Osteocyte (in vitro differentiated cells): ENCODE results near the gene ARHGAP24. TPM values are rescaled to one million over a fixed set of nuclear protein-coding genes. Genes with fewer than 3 reads are reported as not detected.

Experiments
- DNase-seq: peaks from one replicate; pipeline ENCODE4 v3.0.0; 2021; ENCODE audit warnings: mixed read lengths; ENCODE audit not compliant: unreplicated experiment; ENCODE audit errors: extremely low spot score
- H3K27ac Mint-ChIP-seq: one replicate; pipeline ENCODE4 v1.8.0; 2021; ENCODE audit warnings: mild to moderate bottlenecking, mixed read lengths; ENCODE audit not compliant: unreplicated experiment
- H3K27me3 Mint-ChIP-seq: one replicate; pipeline ENCODE4 v1.8.0; 2021; ENCODE audit warnings: mixed read lengths; ENCODE audit not compliant: unreplicated experiment
- H3K36me3 Mint-ChIP-seq: one replicate; pipeline ENCODE4 v1.8.0; 2021; ENCODE audit warnings: mixed read lengths; ENCODE audit not compliant: unreplicated experiment
- H3K4me1 Mint-ChIP-seq: one replicate; pipeline ENCODE4 v1.8.0; 2021; ENCODE audit warnings: mixed read lengths; ENCODE audit not compliant: unreplicated experiment
- H3K4me3 Mint-ChIP-seq: one replicate; pipeline ENCODE4 v1.8.0; 2021; ENCODE audit warnings: mild to moderate bottlenecking, moderate library complexity, mixed read lengths; ENCODE audit not compliant: unreplicated experiment
- H3K9me3 Mint-ChIP-seq: one replicate; pipeline ENCODE4 v1.8.0; 2021; ENCODE audit warnings: mixed read lengths; ENCODE audit not compliant: unreplicated experiment
- total RNA-seq: library from RNA; stranded (reverse); gene quantifications from 2 replicates; pipeline ENCODE4 v1.2.1, GENCODE V29; 2021
- TF ChIP-seq, protein P1 (sequence below): fragments of 200-600 bp; sonication (generic); IDR thresholded peaks from 2 replicates; pipeline ENCODE4 v1.5.0; 2021; ENCODE audit warnings: antibody characterized with exemption, mild to moderate bottlenecking, moderate library complexity

Gene ARHGAP24
- total RNA-seq, 1 donor from 2014 or later, result 29.3 TPM

DNA sequence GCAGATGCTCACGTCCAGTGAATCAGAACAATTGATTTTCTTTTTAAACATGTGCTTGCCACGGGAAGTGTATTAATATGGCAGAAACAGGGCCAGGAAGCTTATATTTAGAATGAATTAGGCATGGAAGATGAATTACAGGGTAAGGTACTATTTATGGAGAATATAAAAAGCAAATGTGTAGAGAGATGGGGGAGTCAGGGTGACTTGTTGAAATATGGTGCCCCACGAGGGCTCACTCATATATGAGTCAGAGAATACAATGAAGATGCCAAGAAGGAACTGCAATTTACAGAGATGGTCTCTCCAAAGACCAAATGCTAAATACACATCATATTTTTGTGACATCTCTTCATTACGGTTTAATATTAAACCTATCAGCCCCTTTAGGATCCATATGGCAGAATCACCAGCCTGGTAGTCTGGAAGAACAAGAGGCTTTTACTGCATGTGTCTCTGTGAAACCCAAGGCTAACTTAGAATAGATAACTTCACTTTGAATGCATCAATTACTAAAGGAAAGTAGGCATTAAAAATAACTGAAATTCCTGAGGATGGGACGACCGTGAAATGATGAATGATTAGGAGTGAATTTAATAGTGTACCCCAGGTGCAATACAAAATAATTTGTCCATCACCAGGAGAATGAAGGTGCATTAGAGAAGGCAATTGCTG, 385.3 kb downstream of the ARHGAP24 start:
- TF ChIP-seq, protein P1, sequence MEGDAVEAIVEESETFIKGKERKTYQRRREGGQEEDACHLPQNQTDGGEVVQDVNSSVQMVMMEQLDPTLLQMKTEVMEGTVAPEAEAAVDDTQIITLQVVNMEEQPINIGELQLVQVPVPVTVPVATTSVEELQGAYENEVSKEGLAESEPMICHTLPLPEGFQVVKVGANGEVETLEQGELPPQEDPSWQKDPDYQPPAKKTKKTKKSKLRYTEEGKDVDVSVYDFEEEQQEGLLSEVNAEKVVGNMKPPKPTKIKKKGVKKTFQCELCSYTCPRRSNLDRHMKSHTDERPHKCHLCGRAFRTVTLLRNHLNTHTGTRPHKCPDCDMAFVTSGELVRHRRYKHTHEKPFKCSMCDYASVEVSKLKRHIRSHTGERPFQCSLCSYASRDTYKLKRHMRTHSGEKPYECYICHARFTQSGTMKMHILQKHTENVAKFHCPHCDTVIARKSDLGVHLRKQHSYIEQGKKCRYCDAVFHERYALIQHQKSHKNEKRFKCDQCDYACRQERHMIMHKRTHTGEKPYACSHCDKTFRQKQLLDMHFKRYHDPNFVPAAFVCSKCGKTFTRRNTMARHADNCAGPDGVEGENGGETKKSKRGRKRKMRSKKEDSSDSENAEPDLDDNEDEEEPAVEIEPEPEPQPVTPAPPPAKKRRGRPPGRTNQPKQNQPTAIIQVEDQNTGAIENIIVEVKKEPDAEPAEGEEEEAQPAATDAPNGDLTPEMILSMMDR, result no peak
- Mint-ChIP-seq H3K4me1 (peaks cover 9% of the 10 kb centered on the region), H3K27me3 (no peaks in the 10 kb centered on the region), H3K4me3 (no peak overlapping the region), H3K36me3 (no peaks in the 10 kb centered on the region), H3K9me3 (no peaks in the 10 kb centered on the region), H3K27ac (no peak overlapping the region)
- no peak for DNase-seq

DNA sequence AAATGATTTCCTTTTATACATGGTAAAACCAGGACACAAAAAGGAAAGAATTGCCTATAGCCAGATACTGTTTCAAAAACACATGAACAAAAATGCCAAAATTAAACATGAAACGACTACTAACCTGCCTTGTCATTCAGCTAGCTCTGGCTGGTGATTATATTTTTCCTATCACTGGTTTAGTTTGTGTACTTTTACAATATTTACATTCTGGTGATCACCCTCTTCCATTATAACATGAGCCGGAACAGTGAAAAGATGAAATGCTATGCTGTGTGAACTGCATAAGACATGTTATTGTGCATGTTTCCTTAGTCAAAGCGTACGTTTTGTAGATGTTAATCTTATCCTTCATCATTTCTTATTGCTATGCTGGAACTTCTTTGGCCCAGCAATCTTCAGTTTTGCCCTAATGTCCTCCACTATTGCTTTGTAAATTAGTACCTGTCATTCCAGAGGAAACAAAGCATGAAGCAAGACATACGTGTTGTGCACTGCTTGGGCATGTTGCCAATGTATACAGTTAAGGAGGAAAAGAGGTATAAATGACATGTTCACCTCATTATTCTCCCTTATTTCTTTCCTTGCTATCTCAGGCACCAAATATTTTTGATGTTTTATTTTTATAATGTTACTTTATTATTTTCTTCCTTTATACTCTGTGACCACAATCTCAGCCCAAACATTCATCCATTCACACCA, 386.3 kb downstream of the ARHGAP24 start:
- no peaks in the 10 kb centered on the region for H3K27me3 Mint-ChIP-seq
- H3K4me1 Mint-ChIP-seq, result peaks cover 14% of the 10 kb centered on the region
- no peaks in the 10 kb centered on the region for H3K9me3 Mint-ChIP-seq
- no peaks in the 10 kb centered on the region for H3K36me3 Mint-ChIP-seq
- H3K4me3 Mint-ChIP-seq, result no peak overlapping the region
- TF ChIP-seq, protein P1, result no peak
- H3K27ac Mint-ChIP-seq, result no peak overlapping the region
- no peak for DNase-seq

DNA sequence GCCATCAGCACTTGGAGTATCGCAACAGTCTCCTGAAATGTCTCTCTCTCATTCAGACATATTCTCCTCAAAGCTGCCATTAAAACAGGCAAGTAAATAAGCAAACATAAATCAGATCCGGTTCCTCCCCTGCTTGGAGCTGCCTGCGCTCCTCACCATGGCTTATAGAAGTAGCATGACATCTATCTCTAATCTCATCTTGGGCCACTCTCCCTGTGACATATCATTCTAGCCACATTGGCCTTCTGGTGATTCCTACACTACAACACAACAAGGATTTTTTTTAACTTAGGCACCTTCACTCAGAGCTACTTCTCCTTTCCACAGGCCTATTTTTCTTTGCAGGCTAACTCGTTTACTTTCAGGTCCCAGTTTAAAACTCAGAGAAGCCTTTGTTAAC, 387.9 kb downstream of the ARHGAP24 start:
- H3K27ac Mint-ChIP-seq, result no peak overlapping the region
- TF ChIP-seq, protein P1, result no peak
- no peak for DNase-seq
- H3K4me1 Mint-ChIP-seq, result peaks cover 26% of the 10 kb centered on the region
- no peaks in the 10 kb centered on the region for H3K27me3 Mint-ChIP-seq
- H3K9me3 Mint-ChIP-seq, result no peaks in the 10 kb centered on the region
- H3K4me3 Mint-ChIP-seq, result no peak overlapping the region
- no peaks in the 10 kb centered on the region for H3K36me3 Mint-ChIP-seq

DNA sequence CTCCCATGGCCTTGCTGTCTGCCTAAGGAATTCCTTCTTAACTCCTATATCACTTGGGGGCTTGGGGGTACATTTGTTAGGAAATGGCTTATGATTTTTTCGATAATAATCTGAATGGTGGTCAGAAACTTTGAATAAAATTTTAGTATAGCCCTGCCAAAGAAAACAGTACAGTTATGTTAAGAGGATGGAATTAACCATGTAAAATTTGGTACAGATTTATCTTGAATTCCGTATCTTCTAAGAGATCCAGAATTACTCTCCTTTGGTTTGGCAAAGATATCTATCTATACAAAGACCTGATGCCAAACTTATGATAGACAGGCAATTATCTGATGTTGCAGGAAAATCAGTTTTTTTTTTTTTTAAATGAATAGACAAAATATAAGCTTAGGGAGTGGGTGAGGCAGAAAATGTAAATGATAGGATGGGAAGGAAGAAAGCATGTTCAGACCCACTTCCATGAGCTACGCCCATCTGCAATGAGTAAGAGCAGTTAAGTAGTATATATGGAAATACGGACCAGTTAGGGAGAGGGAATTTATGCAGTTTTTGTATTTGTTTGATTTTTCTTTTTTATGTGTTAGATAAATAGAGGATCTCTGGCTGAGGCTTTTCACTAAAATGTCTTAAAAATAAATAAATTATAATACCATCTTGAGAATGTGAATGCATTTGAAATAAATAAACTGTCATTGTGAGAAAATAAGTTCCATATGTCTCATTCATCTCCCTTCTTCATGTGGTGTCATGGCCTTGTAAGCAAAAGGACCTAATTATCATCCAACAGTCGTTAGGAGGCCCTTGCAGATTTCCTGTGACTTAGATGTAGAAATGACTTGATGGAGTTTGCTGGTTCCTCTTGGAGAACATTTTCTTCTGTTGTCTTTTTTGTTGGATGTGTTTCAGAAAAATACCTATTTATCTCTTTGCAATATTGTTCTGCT, 389.6 kb downstream of the ARHGAP24 start:
- Mint-ChIP-seq H3K36me3 (no peaks in the 10 kb centered on the region), H3K27ac (no peak overlapping the region), H3K4me1 (peaks cover 33% of the 10 kb centered on the region), H3K9me3 (no peaks in the 10 kb centered on the region), H3K4me3 (no peak overlapping the region), H3K27me3 (no peaks in the 10 kb centered on the region)
- DNase-seq, result no peak
- TF ChIP-seq, protein P1, result no peak
